ENCODE results near the gene CD44. TPM values are rescaled to one million over a fixed set of nuclear protein-coding genes. Genes with fewer than 3 reads are reported as not detected.
A peak's percentile ranks its signal among the peaks of the same experiment; 100 is the strongest.

CD44 gene
- total and polyA plus RNA-seq, 10 of the 15 experiments (the other 5 are each of a cell fraction or from before 2014, with no cell fraction given), result 57.1 to 293 (median 120) TPM

DNA sequence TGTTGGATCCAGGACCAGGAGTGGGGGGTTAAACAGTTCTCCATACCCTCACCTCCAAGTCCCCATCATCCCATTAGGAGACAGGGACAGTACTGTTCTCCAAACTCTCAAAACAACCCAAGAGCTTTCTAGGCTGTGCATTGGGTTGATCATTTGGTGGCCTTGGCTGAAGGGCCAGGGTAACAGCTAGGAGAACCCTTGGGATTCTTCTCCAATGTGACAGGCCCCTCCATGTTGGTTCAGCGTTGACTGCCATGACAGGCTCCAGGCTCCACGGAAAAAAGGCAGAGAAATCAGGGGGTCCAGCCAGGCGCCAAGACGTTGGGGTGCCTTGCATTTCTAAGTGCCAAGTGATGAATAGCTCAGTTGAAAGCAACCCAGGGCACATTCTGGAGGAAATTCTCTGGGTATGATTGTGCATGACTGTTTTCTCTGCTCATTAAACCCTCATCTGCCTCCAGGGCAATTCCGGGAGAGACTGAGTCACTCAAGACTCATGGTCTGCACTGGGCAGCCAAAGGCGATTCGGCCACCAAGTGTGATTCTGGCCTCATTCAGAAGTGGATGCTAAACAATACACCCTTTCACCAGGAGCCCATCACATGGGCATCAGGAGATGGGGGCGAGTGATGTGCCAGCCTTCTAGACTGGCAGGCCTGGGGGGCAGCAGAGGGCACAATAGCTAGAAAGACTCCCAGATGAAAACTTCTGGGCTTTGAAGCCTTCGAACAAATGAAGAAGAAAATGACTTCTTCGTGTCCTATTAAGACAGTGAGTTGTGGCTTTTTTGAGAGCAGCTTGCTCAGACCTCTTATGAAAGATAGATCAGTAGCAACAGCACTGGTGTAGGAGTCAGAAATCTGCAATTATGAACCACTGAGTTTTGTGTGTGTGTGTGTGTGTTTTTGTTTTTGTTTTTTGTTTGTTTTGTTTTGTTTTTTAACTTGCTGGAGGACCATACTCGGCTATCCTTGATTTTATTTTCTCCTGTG, 27.7 kb downstream of the CD44 start:
- ATAC-seq (peak; percentile 21), DNase-seq (ENCODE audit: low read depth, low spot score) (no peak), FAIRE-seq (peak; percentile 35)
- TF ChIP-seq LARP7 (IDR thresholded peaks at IDR 0.05) (0 out of 2 replicates have a peak, but pooled peaks have one; percentile 28), FOS (IDR thresholded peaks at IDR 0.05; ENCODE audit: borderline replicate concordance, extremely low read depth, insufficient read length) (no peak), TAF1 (IDR thresholded peaks at IDR 0.05; ENCODE audit: borderline replicate concordance, low read depth, low read length) (peak; percentile 12; the same call in 1 of the 2 replicates), IKZF2 (IDR thresholded peaks at IDR 0.05) (peak in 1 of 2 experiments; percentile 2; a peak in 1 of 4 replicates), POLR2A (IDR thresholded peaks at IDR 0.05; ENCODE audit: low read depth, low read length) (peak; percentile 34; the same call in 1 of the 2 replicates), ATF7 (IDR thresholded peaks at IDR 0.05; ENCODE audit: low read depth) (no peak), ZNF622 (IDR thresholded peaks at IDR 0.05) (no peak), POLR2AphosphoS5 (IDR thresholded peaks at IDR 0.05; ENCODE audit: low read length) (peak; percentile 13; the same call in 1 of the 2 replicates)
- TF ChIP-seq, protein P1, sequence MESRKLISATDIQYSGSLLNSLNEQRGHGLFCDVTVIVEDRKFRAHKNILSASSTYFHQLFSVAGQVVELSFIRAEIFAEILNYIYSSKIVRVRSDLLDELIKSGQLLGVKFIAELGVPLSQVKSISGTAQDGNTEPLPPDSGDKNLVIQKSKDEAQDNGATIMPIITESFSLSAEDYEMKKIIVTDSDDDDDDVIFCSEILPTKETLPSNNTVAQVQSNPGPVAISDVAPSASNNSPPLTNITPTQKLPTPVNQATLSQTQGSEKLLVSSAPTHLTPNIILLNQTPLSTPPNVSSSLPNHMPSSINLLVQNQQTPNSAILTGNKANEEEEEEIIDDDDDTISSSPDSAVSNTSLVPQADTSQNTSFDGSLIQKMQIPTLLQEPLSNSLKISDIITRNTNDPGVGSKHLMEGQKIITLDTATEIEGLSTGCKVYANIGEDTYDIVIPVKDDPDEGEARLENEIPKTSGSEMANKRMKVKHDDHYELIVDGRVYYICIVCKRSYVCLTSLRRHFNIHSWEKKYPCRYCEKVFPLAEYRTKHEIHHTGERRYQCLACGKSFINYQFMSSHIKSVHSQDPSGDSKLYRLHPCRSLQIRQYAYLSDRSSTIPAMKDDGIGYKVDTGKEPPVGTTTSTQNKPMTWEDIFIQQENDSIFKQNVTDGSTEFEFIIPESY (IDR thresholded peaks at IDR 0.05), result no peak
- H3K4me1 ChIP-seq (ENCODE audit: control insufficient read depth, insufficient read depth, low read length), result peaks cover 54% of the 10 kb centered on the region
- peak overlapping the region; percentile 53 for H3K4me3 ChIP-seq
- peaks cover 50% of the 10 kb centered on the region for H3K79me2 ChIP-seq (ENCODE audit: control insufficient read depth, insufficient read depth, low read length)
- no peaks in the 10 kb centered on the region for H3K9me3 ChIP-seq (replicated peaks; ENCODE audit: control insufficient read depth, insufficient read depth, low read length)
- H3K9ac ChIP-seq (ENCODE audit: control insufficient read depth, insufficient read depth, low read length), result peak overlapping the region; percentile 6; the same call in 1 of the 2 replicates
- H4K20me1 ChIP-seq (ENCODE audit: control insufficient read depth, insufficient read depth), result no peaks in the 10 kb centered on the region
- ChIA-PET CTCF (interaction anchor here (0.8 to 8.1 kb wide), 17 partner anchors 12 to 248 kb away, joined by 3 to 111 read pairs (median 5); partner anchors contain the start of gene CD44), POLR2A (interaction anchor here (0.6 to 4.3 kb wide), 8 partner anchors 9 to 252 kb away, joined by 3 to 22 read pairs (median 4); no protein-coding TSS in a partner anchor), RAD21 (ENCODE audit: unreplicated experiment) (interaction anchor here (0.8 to 7.5 kb wide), 21 partner anchors 11 to 240 kb away, joined by 3 to 56 read pairs (median 4); partner anchors contain the start of gene CD44), SMC1A (ENCODE audit: uncharacterized antibody, unreplicated experiment) (interaction anchor here (0.6 to 16.2 kb wide), 27 partner anchors 15 to 250 kb away, joined by 3 to 260 read pairs (median 4); partner anchors contain the start of genes APIP and PDHX)
- no peak overlapping the region for H2AFZ ChIP-seq (ENCODE audit: control insufficient read depth, low read depth, low read length)
- intact Hi-C loops (cut with micrococcal nuclease; ENCODE audit: unreplicated experiment), result no loop called here
- no TSS peak for BruUV-seq (replicated peaks)
- peak overlapping the region; percentile 93 for H3K4me2 ChIP-seq (ENCODE audit: control insufficient read depth, insufficient read depth)
- H3K36me3 ChIP-seq (ENCODE audit: control insufficient read depth in 2 of 2, insufficient read depth in 2 of 2, low read length in 1 of 2), result no peaks in the 10 kb centered on the region; a peak in 1 of 4 replicates
- 48% methylated on average over 11 of the region's 11 CpGs for WGBS (ENCODE audit: insufficient coverage, insufficient replicate concordance, low lambda C conversion rate, missing lambda C conversion rate)
- H3K27ac ChIP-seq (ENCODE audit: control insufficient read depth, insufficient read depth), result peak overlapping the region; percentile 72
- in situ Hi-C loops (cut with MboI), result no loop called here
- no peaks in the 10 kb centered on the region for H3K27me3 ChIP-seq (replicated peaks in 1 of 2; ENCODE audit: control insufficient read depth in 2 of 2, insufficient read depth in 2 of 2, low read length in 1 of 2)

Data from GM12878 (cell line).